LHCN-M2 (cell line): ENCODE results near the gene NRG3. TPM values are rescaled to one million over a fixed set of nuclear protein-coding genes. Genes with fewer than 3 reads are reported as not detected.
"Not testable (repeated sequence)": the region's sequence is repeated elsewhere in the genome, so short reads cannot be mapped to it uniquely, and the experiment has no call there.

Experiments used
- DNase-seq: peaks from one replicate; pipeline ENCODE4 v3.0.0-alpha.2; 2012; ENCODE audit warnings: low read depth
- total RNA-seq: library from RNA; depleted of rRNA; stranded (reverse); fragments of >200 nt; gene quantifications from 2 replicates; pipeline ENCODE4 v1.2.3, GENCODE V29; 2014

NRG3 gene
- total RNA-seq, 1 experiment from 2014 or later = not detected

DNA sequence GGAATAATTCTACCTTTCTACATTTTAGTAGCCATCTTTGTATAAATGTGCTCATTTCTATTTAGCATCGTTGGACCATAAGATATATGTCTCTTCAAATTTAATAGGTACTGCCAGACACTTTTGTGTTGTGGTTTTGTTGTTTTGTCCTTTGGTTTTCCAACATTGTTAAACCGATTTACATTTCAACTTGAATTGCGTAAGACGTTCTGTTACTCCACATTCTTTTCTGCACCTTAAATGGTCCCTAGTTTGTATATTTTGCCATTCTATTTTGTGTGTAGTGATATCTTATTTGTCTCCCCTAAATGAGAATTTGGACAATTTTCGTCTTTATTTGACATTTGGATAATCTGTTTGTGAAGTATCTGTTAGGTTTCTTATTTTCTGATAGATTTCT lies 1015.6 kb downstream of the NRG3 start:
- DNase-seq = no peak

DNA sequence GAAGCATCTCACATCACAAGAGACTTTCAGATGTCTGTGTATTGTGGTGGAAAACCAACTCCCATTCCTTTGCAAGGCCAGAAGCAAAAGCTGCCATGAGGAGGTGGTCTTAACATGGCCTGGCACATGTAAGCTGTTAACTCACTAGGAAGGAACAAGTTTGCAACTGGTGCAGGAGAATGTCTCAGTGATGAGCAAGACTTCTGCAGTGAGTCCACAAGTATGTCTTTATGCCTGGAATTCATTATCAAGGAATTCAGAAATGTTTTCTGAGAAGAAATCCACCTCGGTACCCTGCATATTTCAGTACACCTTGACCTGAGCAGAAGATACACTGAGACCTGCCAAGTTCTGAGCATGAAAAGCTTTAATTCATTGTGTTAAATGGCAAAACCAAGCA lies 1033.1 kb downstream of the NRG3 start:
- DNase-seq = no peak

DNA sequence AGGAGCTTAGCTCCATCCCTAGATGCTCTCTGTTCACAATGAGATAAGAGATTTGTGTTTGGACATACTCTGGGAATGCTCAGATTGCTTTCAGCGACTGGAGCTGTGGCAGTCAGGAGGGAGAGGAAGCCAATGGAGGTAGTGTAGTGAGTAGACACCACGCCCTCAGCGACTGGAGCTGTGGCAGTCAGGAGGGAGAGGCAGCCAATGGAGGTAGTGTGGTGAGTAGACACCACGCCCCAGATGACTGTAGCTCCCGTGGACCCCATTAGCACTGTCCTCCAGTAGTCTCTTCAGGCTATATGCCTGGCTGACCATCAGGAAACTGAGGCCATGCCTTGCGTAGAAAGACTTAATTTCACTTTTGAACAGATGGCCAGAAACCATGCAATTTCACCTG lies 1033.8 kb downstream of the NRG3 start:
- no peak for DNase-seq

GRCh38 chr10:82910301-82910700 lies 1035.3 kb downstream of the NRG3 start:
- DNase-seq = no peak

- DNase-seq = no peak
Measured at GRCh38 chr10:82914655-82915136, 1039.7 kb downstream of the NRG3 start.

- no peak for DNase-seq
Measured at GRCh38 chr10:82916941-82917340, 1041.9 kb downstream of the NRG3 start.

DNA sequence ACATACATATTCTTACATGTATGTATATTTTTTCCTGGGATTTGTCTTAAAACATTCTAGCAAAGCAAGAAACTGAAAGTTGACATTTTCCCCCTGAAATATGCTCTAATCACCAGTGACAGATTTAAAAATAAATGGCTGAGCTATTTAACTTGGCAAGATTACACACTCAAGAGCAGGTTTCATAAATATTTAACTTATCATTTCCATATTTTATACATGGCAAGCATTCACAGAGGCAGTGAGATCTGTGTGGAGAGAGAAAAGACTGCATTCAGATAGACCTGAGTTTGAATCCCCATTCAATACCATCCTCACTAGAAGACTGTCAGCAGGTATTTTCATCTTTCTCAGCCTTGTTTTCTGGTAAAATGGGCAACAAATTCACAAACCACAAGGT lies 1043.0 kb downstream of the NRG3 start:
- DNase-seq = no peak

- DNase-seq = no peak
Measured at GRCh38 chr10:82922046-82922445, 1047.1 kb downstream of the NRG3 start.

DNA sequence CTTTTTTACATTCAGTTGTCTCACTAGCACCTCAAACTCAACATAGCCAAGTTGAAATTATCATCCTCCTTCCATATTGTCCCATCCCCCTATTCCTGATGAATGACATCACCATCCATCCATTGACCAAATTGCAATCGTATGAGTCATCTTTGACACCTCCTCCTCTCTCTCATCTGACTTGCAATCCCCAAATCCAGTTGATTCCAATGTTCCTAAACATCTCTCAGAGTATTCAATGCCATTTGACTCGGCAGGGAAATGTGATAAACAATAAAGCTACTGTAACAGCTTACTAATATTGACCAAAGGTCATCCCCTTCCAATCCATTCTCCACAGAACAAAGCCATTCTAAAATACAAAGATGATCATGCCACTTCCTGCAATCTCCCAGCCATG lies 1047.8 kb downstream of the NRG3 start:
- DNase-seq = no peak

DNA sequence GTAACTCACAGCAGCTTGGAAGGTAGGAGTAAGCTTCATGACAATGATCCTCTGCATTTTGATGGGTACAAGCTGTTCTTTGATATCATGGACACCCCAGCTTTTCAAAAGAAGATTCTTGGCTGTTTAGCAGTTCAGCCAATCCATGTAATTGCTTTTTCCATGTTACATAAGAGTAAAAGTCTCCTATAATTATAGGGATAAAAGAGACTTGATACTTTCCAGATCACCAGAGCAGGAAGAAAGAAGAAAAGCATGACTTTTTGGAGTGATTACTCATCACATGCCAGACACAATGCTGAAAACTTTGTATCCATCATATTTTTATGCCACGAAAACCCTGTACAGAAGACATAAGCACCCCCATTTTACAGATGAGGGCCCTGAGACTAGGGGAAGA lies 1049.7 kb downstream of the NRG3 start:
- DNase-seq = no peak

DNA sequence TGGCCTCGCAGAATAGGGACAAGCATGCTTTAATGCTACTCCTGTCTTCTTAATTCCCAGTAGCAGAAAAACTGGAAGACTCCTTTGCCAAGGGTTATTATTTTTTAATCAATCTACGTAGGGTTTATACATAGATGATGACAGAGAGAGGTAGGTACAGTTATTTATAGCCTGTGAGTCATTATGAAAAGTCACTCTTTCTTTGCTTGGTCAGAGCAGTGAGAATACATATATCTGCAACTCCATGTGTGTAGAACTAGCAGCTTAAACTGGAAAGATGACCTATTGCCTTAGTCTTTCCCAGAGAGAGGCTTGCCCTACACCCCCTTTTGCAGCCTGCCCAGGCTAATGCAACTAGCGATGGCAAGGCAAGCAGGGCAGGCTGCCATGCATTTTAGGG lies 1050.6 kb downstream of the NRG3 start:
- DNase-seq = no peak

GRCh38 chr10:82932451-82932850 lies 1057.5 kb downstream of the NRG3 start:
- DNase-seq = no peak

DNA sequence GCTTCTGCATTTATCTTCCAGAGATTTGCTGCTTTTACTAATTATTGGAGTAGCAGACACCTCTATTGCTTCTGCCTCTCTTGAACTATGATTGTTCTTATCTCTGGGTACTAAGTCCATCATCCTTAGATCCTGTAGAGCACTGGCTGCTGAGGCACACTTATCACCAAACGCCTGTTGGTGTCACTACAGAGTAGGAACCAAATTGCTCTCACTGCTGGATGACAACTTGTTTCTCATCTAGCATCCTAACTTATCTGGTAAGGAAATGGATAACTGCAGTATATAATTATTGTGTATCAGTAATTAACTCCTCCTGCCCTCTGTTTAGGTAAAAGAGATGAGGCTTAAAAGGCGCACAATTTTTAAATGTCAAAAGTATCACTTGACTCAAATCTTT lies 1059.4 kb downstream of the NRG3 start:
- DNase-seq = no peak

DNA sequence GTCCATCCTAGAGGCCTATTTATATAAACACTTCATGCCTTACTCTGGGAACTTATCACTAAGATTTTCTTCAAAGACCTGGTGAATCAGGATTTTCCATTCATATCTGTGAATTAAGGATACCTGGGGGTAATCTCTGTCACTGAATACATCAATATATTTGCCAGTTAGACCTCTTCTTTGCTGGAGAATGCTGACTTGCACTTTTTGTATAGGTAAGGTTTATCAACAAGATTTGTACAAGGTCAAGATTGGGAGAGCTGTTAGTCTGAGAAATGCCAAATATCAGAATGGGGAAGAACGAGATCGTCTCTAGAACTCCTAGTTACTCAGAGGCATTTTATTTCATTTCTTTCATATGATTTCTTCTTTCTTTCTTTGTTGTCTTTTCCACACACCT lies 1060.0 kb downstream of the NRG3 start:
- DNase-seq = no peak

DNA sequence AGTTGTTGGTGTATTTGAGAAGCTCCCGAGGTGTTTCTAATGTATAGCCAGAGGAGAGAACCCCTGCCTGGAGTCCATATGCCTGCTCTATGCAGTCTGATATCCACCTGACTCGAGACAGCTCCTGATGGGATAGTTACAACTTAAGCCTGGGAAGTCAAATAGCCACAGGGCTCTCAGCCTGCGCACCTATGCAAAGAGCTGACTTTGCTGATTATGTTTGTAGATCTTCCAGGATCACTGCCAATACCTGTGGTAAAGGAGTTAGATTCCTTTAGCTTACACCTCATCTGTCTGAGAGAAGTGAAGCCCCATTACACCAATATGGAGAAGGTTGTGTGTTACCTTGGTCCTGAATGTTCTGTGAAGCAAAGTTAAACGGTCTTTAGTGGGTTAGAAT lies 1063.3 kb downstream of the NRG3 start:
- no peak for DNase-seq

DNA sequence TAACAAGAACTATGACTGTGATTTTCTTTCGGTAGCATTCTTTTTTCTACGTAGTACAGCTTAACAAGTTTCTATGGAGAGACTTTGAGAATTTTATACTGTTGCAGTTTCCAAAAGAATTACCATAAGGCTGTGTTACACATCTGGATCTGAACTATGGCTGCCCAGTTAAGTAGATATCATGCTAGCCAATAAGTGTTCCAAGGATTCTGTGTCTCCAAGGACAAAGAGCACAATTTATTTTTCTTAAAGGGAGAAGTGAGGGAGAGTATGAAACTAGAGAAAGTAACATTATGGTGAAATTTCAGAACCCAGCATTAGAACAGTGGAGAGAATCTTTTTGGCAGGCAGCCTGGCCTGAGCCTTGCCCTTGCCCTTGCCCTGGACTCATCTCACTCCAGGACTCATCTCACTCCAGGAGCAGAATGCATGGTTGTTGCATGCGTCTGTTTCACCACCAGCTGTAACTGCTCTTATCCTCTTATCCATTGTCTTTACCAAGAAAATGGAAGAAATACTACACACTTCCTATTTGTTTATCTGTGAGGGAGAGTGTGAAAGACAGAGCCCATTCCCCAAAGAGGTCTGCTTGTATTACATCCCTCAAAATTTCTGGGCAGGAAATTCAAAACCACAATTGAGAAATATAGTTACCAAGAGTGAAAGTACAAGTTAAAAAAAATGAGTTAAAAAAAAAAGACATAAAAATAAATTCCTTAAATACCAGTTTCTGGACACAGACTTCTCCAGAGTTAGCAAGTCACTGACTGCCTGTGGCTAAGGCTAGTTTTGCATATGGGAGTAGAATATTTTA lies 1067.5 kb downstream of the NRG3 start:
- DNase-seq = no peak

GRCh38 chr10:82943142-82943541 lies 1068.1 kb downstream of the NRG3 start:
- DNase-seq = no peak

DNA sequence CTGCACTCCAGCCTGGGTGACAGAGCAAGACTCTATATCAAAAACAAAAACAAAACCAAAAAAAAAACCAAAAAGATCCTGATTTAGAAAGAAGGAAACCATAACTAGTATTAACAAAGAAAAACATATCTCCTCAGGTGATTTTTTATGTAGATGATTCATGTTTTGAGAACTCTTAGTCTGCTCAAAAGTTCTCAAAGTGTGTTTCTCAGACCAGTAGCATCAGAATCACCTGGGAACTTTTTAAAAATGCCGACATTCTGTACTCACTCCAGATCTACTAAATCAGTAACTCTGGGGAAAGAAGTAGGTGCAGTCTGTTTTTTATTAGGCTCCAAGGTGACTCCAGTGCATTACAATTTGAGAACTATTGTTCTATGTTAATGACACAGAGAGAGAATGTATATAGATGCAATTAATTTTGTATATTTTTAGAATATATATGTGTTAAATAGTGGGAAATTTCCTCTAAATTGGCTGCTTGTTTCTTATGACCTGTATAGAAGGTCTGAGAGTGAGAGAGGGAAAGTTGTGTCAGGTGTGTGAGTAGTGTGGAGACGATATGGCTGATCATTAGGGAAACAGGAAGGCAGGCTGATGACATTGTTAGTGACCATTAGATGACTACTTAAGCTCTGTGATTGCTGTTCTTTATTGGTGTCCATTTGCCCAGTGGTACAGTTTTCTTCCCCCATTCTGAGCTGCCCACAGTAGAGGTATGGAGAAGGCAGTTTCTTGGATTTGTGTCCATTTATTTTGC lies 1075.0 kb downstream of the NRG3 start:
- no peak for DNase-seq

- DNase-seq = no peak
Measured at GRCh38 chr10:82953331-82953730, 1078.3 kb downstream of the NRG3 start.

DNA sequence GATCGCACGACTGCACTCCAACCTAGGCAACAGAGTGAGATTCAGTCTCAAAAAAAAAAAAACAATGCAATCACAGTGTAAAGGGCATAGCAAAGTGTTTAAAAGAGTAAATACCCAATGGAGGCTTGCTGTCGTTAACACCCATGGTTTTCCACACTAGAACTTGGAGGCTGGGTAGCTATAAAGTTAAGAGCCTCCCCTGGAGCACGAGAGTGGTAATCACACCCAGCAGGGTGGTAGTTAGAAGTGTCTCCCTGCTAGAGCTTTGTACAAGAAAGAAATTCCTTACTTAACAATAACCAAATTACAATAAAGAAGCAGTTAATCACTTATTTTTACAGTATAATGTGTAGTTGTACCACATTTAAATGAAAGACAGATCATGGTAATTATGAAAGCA lies 1078.9 kb downstream of the NRG3 start:
- DNase-seq = no peak

DNA sequence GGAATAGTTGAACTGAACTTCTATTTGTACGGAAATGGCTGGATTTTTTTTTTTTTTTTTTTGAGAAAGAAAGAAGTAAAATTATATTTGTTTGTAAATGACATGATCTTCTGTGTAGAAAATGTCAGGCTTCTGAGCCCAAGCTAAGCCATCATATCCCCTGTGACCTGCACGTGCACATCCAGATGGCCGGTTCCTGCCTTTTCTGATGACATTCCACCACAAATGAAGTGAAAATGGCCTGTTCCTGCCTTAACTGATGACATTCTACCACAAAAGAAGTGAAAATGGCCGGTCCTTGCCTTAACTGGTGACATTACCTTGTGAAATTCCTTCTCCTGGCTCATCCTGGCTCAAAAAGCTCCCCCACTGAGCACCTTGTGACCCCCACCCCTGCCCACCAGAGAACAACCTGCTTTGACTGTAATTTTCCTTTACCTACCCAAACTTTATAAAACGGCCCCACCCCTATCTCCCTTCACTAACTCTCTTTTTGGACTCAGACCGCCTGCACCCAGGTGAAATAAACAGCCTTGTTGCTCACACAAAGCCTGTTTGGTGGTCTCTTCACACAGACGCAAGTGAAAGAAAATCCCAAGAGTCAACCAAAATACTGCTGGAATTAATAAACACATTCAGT lies 1085.5 kb downstream of the NRG3 start:
- DNase-seq = not testable (repeated sequence)

- DNase-seq = no peak
Measured at GRCh38 chr10:82961864-82962263, 1086.9 kb downstream of the NRG3 start.
